Effector CD8-positive, alpha-beta T cell (primary cell): ENCODE results near the gene ZNF133.
"Not testable (repeated sequence)": the region's sequence is repeated elsewhere in the genome, so short reads cannot be mapped to it uniquely, and the experiment has no call there.

Experiments used
- DNase-seq: peaks from one replicate; lab custom pipeline; 2025; lab: John Stamatoyannopoulos, UW

The ZNF133 gene

DNA sequence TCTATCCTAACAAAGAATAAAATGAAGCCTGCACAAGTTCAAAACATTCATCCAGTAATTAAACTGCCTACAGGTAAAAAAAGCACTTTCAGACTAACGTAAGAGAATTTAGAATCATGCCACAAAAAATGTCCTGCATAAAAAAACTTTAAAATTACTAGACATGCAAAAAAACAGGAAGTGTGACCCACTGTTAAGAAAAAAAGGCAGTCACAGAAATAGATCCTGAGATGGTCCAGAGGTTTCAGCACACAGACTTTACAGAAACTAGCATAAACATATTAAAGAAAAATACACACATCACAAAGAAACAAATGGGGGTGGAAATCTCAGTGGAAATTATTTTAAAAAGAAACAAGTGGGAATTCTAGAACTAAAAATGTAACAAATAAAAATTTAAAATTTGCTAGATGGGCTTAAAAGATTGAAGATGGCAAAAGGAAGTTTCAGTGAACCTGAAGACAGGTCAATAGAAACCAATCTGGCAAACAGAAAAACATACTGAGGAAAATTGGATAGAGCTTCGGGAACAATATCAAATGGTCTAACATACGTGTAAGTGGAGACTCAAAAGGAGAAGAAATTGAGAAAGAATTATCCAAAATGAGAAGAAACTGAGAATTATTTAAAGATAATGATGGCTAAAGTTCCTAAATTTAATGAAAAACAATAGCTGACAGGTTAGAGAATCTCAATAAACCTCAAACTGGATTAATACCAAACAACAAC, 3.4 kb upstream of the ZNF133 start:
- no peak for DNase-seq

- DNase-seq, result no peak
Measured at GRCh38 chr20:18287546-18287914, 797 bp upstream of the ZNF133 start.

DNA sequence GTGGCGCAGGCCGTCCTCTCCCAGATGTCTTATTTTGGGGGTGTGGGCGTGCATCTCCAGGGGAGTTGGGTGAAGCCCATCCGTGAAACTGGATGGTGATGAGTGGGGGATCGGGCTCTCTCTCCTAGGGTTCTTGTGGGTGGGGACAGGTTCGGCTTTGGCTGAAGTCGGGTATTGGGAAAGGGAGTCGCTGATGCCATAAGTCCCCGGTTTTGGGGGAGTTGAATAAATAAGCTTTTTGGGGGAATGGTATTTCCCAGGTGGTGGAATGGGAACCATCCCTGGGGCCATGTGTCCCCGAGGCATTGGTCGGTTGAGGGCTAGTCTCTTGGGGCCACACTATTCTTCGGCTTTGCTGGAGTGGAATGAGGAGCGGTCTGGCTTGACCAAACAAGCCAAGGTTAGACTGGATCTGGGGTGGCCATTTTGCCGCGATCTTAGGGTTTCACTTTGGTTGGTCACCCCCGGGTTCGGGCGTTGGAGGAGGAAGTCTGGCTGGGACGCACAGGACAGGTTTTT, 481 bp downstream of the ZNF133 start:
- no peak for DNase-seq

GRCh38 chr20:18289306-18289705, 979 bp downstream of the ZNF133 start:
- DNase-seq, result no peak

DNA sequence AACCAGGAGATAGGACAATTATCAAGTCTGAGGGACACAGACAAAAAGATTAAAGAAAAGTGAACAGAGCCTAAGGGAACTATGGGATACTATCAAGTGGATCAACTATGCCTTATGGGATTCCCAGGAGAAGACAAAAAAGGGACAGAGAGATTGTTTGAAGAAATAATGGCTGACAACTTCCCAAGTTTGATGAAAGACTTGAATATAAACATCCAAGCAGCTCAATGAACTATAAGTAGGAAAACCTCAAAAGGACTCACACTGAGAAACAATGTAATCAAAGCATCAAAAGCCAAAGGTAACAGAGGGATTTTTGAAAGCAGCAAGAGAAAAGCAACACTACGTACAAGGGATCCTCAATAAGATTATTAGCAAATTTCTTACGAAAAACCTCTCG, 11.0 kb downstream of the ZNF133 start:
- no peak for DNase-seq

DNA sequence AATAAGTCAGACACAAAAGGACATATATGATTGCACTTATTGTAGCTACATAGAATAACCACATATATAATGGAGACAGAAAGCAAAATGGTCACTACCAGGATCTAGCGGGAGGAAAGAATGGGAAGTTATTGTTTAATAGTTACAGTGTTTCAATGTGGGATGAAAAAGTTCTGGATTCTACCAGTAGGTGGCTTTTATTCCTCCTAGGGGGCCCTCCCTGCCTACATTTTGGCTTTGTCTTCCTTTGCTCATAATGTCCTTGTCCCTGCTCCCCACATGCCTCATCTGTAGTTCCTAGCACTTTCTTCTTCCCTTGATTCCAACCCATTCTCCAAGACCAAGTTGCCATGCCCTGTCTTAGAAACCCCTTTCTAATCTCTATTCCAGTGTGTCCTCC, 16.3 kb downstream of the ZNF133 start:
- DNase-seq, result no peak

GRCh38 chr20:18307301-18307700, 19.0 kb downstream of the ZNF133 start:
- DNase-seq, result no peak

- DNase-seq, result no peak
Measured at GRCh38 chr20:18310051-18310450, 21.7 kb downstream of the ZNF133 start.

DNA sequence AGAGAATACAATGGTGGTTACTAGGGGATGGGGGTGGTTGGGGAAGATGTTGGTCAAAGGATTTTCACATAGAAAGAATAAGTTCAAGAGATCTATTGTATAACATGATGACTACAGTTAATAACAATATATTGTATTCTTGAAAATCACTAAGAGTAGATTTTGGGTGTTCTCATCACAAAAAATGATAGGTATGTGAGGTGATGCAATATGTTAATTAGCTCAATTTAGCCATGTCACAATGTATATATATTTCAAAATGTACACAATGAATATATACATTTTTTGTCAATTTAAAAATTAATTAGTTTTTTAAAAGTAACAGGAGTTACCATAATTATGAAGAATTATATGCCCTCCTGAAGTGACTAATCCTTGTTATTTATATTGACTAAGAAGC, 22.3 kb downstream of the ZNF133 start:
- DNase-seq, result no peak

GRCh38 chr20:18312723-18313122, 24.4 kb downstream of the ZNF133 start:
- DNase-seq, result no peak

DNA sequence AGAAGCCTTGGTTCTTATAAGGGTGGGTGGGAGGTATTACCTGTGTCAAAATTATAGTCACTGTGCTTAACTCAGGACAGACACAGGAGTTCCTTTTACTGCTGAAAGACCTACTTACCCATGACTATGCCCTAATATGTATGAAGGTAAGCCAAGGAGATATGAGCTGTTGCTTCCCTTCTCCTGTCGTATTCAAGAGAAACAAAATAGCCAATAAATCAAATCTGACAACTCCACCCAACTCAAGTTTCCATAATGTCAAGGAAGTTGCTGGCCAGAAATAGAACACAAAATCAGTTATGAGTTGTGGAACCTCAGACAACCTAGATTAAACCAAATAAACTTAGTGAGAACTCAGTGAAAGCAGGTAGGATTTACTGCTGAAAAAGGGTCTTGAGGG, 25.1 kb downstream of the ZNF133 start:
- no peak for DNase-seq

- DNase-seq, result no peak
Measured at GRCh38 chr20:18314786-18315406, 26.6 kb downstream of the ZNF133 start.

GRCh38 chr20:18316166-18316565, 27.8 kb downstream of the ZNF133 start:
- no peak for DNase-seq

DNA sequence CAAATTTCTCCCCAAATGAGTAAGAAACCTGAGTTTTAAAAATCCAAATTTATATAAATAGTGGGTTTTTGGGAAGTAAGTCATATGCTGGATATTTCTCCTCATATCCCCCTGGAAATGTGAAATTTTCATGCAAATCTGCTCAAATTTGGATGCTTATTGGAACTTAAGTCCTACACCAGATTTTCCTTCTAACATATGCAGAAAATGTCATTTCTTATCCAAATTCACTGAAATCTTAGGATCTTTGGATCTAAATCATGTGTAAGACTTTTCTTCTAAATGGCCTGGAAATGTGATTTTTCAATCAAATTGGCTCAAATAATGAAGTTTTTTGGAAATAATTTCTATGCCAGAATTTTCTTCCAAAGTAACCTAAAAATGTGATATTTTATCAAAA, 33.0 kb downstream of the ZNF133 start:
- no peak for DNase-seq

GRCh38 chr20:18321976-18322950, 33.9 kb downstream of the ZNF133 start:
- DNase-seq, result no peak

GRCh38 chr20:18323705-18324104, 35.4 kb downstream of the ZNF133 start:
- no peak for DNase-seq

GRCh38 chr20:18324596-18325089, 36.3 kb downstream of the ZNF133 start:
- DNase-seq, result no peak

DNA sequence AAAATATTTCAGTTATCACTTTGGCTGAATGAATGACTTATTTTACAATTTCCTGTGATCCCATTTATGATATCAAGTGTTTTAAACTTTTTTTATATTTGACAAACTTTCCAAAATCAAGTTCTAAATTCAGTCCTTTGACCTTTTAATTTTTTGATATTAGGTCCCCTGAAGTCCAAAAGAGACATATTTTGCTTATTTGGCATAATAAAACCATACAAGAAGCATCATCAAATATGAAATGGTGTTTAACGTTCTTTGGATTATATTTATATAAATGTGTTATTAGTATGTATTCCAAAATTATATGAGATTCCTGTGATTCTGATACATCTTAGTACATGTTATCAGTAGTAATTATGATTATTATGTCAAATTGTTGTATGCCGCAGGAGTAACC, 38.7 kb downstream of the ZNF133 start:
- DNase-seq, result no peak

DNA sequence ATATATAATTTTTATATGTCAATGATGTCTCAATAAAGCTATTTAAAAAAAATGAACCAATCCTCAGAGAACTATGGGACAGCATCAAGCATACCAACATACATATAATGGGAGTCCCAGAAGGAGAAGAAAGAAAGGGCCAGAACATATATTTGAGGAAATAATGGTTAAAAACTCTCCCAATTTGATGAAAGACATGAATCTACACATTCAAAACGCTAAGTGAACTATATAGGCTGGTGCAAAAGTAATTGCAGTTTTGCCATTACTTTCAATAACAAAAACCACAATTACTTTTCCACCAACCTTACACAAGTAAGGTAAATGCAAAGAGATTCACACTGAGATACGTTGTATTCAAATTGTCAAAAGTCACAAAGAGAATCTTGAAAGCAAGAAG, 43.4 kb downstream of the ZNF133 start:
- DNase-seq, result no peak

DNA sequence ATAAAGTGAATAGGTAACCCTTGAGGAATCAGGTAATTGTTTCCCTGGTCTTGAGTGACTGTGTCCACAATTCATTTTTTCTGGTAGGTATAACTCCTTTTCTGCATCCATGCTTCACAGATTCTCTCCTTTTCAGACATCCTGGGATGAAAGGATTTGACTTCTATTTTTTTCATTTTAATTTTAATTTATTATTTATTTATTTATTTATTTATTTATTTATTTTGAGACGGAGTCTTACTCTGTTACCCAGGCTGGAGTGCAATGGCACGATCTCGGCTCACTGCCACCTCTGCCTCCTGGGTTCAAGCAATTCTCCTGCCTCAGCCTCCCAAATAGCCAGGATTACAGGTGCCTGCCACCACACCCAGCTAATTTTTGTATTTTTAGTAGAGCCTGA, 61.4 kb downstream of the ZNF133 start:
- not testable (repeated sequence) for DNase-seq

DNA sequence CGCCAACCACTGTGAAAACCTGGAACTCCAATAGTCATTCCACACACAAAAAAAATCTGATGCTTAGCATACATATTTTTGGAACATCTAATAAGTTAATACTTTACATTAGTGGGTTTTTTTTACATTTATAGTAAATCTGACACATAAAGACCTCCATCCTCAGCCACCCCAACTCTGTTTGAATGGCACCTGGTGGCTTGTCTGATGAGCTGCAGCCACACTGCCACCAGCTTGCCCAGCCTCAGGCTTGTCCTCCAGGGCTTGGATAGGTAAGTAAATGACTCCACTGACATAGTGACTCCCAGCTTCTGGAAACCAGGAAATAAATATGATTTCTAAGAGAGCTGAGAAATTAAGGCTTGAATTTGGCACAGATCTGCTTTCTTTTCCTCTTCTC, 71.5 kb downstream of the ZNF133 start:
- DNase-seq, result no peak

- DNase-seq, result no peak
Measured at GRCh38 chr20:18360635-18361034, 72.3 kb downstream of the ZNF133 start.
